HEK293T (cell line): ENCODE measurements around the gene ARHGDIB.

ENCODE experiments used
- ELF4 ChIP-seq: fragments of 450-650 bp; IDR thresholded peaks from 2 replicates; pipeline ENCODE4 v1.6.1; 2017; ENCODE audit warnings: antibody characterized with exemption
- L3MBTL2 ChIP-seq: fragments of 450-650 bp; conservative IDR thresholded peaks from 2 replicates; pipeline ENCODE4 v1.6.1; 2016; ENCODE audit warnings: mild to moderate bottlenecking

GRCh38 chr12:14982562-14982961 is 21.2 kb upstream of the ARHGDIB start:
- TF ChIP-seq L3MBTL2 (no peak), ELF4 (no peak)
